Measurements from ENCODE around the gene UBE3C. TPM values are rescaled to one million over a fixed set of nuclear protein-coding genes. Genes with fewer than 3 reads are reported as not detected.

Gene UBE3C
- total RNA-seq, 4 donors from 2014 or later = 66.1 to 93.3 (median 85.5) TPM

DNA sequence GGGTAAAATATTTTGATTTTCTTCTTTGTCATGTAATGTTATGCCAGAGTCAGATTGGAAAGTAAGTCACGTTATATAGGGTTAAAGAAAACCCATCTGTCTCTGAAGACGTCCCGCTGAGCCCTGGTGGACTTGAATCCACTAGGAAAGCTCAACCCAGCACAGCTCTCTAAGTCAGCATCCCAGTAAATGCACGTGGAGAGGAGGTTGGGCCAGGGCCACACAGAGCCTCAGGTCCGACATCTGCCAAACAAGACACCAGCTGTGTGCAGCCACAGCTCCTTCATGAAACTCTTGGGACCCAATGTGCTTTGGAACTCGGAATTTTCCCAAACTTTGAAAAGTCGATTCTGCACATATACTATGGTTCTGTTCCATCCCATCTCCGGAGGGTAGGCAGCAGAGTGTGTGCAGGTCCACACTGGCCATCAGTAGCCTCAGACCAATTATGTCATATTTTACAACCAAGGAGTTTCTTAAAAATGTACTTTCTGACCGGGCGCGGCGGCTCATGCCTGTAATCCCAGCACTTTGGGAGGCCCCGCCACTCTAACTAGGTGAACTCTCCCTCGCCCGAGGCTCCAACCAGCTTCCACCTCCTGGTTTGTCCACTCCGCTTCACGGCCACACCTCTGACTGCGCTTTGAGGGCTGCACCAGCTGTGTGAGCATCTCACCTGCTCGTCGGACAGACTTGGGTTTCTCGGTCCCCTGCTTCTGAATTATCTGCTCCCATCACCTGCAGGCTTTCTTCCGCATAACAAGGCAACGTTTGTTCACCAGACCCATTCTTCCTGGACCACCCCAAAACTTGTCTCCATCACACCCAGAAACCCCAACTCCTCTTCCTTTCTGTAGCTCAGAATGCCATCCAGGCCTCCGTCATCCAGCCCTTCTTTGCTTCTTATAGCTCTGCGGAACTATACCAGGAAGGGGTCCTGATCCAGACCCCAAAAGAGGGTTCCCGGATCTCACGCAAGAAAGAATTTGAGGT lies 168.4 kb downstream of the UBE3C start:
- no peaks in the 10 kb centered on the region for H3K36me3 ChIP-seq
- H3K4me1 ChIP-seq = peaks cover 0 to 8% (median 4%) of the 10 kb centered on the region in 4 donors
- H3K27me3 ChIP-seq = peaks cover 0 to 4% (median 0%) of the 10 kb centered on the region in 4 donors
- intact Hi-C loops (cut with DNase I) = no loop called here
- DNase-seq (ENCODE audit: extremely low spot score) = no peak
- H3K4me3 ChIP-seq = no peak overlapping the region
- TF ChIP-seq POLR2AphosphoS5 (IDR thresholded peaks at IDR 0.05) = no peak
- TF ChIP-seq, protein P1, sequence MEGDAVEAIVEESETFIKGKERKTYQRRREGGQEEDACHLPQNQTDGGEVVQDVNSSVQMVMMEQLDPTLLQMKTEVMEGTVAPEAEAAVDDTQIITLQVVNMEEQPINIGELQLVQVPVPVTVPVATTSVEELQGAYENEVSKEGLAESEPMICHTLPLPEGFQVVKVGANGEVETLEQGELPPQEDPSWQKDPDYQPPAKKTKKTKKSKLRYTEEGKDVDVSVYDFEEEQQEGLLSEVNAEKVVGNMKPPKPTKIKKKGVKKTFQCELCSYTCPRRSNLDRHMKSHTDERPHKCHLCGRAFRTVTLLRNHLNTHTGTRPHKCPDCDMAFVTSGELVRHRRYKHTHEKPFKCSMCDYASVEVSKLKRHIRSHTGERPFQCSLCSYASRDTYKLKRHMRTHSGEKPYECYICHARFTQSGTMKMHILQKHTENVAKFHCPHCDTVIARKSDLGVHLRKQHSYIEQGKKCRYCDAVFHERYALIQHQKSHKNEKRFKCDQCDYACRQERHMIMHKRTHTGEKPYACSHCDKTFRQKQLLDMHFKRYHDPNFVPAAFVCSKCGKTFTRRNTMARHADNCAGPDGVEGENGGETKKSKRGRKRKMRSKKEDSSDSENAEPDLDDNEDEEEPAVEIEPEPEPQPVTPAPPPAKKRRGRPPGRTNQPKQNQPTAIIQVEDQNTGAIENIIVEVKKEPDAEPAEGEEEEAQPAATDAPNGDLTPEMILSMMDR (IDR thresholded peaks at IDR 0.05) = no peak
- TF ChIP-seq EP300 (IDR thresholded peaks at IDR 0.05) = no peak
- no peak for TF ChIP-seq POLR2A (IDR thresholded peaks at IDR 0.05; ENCODE audit: low read depth)
- H3K27ac ChIP-seq (replicated peaks in 1 of 4) = no peak overlapping the region
- WGBS = 88% methylated on average over 24 of the region's 27 CpGs
- H3K9me3 ChIP-seq = no peaks in the 10 kb centered on the region

DNA sequence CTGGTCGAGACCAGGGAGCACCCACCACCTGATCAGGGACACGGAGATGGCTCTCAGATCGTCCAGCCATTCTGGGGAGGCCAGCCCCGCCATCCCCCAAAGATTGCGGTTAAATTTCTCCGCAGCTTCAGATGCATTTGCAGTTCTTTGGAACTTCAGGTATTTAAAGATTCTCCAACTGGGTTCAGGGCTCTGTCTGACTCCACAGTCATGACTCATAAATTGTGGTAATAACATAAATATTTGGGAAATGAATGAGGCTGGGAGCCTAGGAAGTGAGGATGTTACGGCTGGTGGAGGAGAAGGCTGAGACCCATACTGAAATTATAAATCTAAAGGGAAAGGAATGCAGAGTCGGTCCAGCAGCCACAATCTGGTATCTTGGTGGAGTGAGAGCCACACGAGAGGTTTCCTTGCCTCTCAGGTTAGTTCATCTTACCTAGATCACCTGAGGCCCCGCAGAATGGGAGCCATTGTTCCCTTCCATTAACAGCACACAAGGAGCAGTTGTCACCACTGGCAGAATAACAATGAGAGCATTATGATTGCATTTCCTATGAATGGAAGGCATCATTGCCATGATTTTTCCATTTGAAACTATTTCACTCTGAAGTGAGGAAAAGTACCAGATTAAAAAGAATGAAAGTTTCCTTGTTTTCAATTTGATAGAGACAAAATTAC lies 171.4 kb downstream of the UBE3C start:
- intact Hi-C loops (cut with DNase I) = no loop called here
- Histone ChIP-seq H3K27ac (replicated peaks in 1 of 4) (peak overlapping the region in 1 of 4 donors; percentile 12), H3K36me3 (no peaks in the 10 kb centered on the region), H3K4me3 (no peak overlapping the region), H3K27me3 (peaks cover 0 to 4% (median 0%) of the 10 kb centered on the region in 4 donors), H3K4me1 (peaks cover 0 to 8% (median 4%) of the 10 kb centered on the region in 4 donors), H3K9me3 (no peaks in the 10 kb centered on the region)
- WGBS = 43% methylated on average over 6 of the region's 10 CpGs
- TF ChIP-seq, protein P1 (IDR thresholded peaks at IDR 0.05) = no peak
- TF ChIP-seq POLR2A (IDR thresholded peaks at IDR 0.05; ENCODE audit: low read depth) = no peak
- TF ChIP-seq EP300 (IDR thresholded peaks at IDR 0.05) = no peak
- TF ChIP-seq POLR2AphosphoS5 (IDR thresholded peaks at IDR 0.05) = no peak
- DNase-seq (ENCODE audit: extremely low spot score) = no peak

DNA sequence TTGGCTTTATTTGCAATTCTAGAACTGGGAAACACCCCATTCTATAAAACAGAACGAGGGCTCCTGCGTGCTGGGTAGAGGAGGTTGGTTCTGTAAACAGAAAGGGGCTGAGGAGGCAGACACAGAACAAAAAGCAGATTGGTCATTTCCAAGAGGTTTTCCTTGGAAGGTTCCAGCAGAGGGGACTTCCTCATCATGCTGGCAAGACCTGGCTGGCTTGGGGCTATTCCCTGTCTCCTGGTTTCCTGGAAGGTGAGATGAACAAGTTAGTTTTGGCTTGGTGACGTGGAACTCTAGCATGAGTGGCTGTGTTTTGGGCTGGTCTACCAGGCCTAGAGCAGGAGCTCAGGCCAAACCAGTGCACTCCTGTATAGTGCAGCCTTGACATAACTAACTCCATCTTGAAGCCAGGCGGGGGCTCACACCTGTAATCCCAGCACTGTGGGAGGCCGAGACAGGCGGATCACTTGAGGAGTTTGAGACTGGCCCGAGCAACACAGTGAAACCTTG lies 172.0 kb downstream of the UBE3C start:
- Histone ChIP-seq H3K9me3 (no peaks in the 10 kb centered on the region), H3K27ac (replicated peaks in 1 of 4) (no peak overlapping the region), H3K4me1 (peaks cover 0 to 8% (median 4%) of the 10 kb centered on the region in 4 donors), H3K4me3 (no peak overlapping the region), H3K27me3 (peaks cover 0 to 4% (median 0%) of the 10 kb centered on the region in 4 donors), H3K36me3 (no peaks in the 10 kb centered on the region)
- WGBS = 78% methylated on average over 7 of the region's 7 CpGs
- no peak for TF ChIP-seq POLR2AphosphoS5 (IDR thresholded peaks at IDR 0.05)
- TF ChIP-seq, protein P1 (IDR thresholded peaks at IDR 0.05) = no peak
- no peak for TF ChIP-seq POLR2A (IDR thresholded peaks at IDR 0.05; ENCODE audit: low read depth)
- TF ChIP-seq EP300 (IDR thresholded peaks at IDR 0.05) = no peak
- no peak for DNase-seq (ENCODE audit: extremely low spot score)
- intact Hi-C loops (cut with DNase I) = no loop called here

DNA sequence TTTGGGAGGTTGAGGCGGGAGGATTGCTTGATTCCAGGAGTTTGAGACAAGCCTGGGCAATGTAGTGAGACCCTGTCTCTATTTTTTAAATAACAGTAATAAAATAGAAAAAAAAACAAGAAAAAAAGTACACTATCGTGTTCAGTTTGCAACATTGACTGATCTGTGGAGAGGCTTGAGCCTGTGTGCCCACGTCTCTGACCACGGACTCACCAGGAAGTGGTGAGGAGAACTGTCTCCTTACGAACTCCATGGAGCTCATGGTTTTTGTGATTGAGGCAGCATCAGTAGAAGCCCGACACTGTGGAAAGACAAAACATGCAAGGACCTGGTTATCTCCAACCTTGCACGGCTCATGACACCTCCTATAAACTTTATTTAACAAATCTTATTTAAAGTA lies 174.2 kb downstream of the UBE3C start:
- no peak overlapping the region for H3K4me3 ChIP-seq
- peaks cover 0 to 4% (median 0%) of the 10 kb centered on the region in 4 donors for H3K27me3 ChIP-seq
- no peak for TF ChIP-seq POLR2AphosphoS5 (IDR thresholded peaks at IDR 0.05)
- TF ChIP-seq, protein P1 (IDR thresholded peaks at IDR 0.05) = no peak
- no peak for TF ChIP-seq EP300 (IDR thresholded peaks at IDR 0.05)
- no peak for TF ChIP-seq POLR2A (IDR thresholded peaks at IDR 0.05; ENCODE audit: low read depth)
- 76% methylated on average over 7 of the region's 7 CpGs for WGBS
- no peaks in the 10 kb centered on the region for H3K9me3 ChIP-seq
- peaks cover 0 to 8% (median 4%) of the 10 kb centered on the region in 4 donors for H3K4me1 ChIP-seq
- no peak for DNase-seq (ENCODE audit: extremely low spot score)
- no peak overlapping the region for H3K27ac ChIP-seq (replicated peaks in 1 of 4)
- intact Hi-C loops (cut with DNase I) = no loop called here
- no peaks in the 10 kb centered on the region for H3K36me3 ChIP-seq

All from esophagus muscularis mucosa (tissue), 4 donors.